GM18511 (cell line): ENCODE data around the gene USP14.
A peak's percentile ranks its signal among the peaks of the same experiment; 100 is the strongest.
"Not testable (repeated sequence)": the region's sequence is repeated elsewhere in the genome, so short reads cannot be mapped to it uniquely, and the experiment has no call there.

Source experiments
- ATAC-seq: cut with Tn5 transposase; IDR thresholded peaks from one replicate; pipeline ENCODE4 v1.9.1; 2021; ENCODE audit warnings: mild to moderate bottlenecking, moderate library complexity; ENCODE audit not compliant: unreplicated experiment

The USP14 gene

GRCh38 chr18:158128-159036 lies at the start of gene USP14:
Gene USP14, plus strand, starts transcription at chr18:158557. Its CDS starts 142 bp downstream, at chr18:158699.
- ATAC-seq = peak; percentile 93

- peak; percentile 1 for ATAC-seq
These were observed 49.7 kb upstream of the USP14 start for GRCh38 chr18:108665-109063.

GRCh38 chr18:109130-109921 lies 49.0 kb upstream of the USP14 start:
- not testable (repeated sequence) for ATAC-seq

GRCh38 chr18:109922-110261 lies 48.5 kb upstream of the USP14 start:
- ATAC-seq = not testable (repeated sequence)

- not testable (repeated sequence) for ATAC-seq
These were observed 47.8 kb upstream of the USP14 start for GRCh38 chr18:110351-111201.

GRCh38 chr18:111306-112014 lies 46.9 kb upstream of the USP14 start:
- ATAC-seq = no peak

- not testable (repeated sequence) for ATAC-seq
These were observed 46.2 kb upstream of the USP14 start for GRCh38 chr18:112015-112733.

- not testable (repeated sequence) for ATAC-seq
These were observed 37.7 kb upstream of the USP14 start for GRCh38 chr18:120539-121260.

GRCh38 chr18:135045-135444 lies 23.3 kb upstream of the USP14 start:
- no peak for ATAC-seq

- no peak for ATAC-seq
These were observed 21.9 kb upstream of the USP14 start for GRCh38 chr18:136433-136832.

GRCh38 chr18:137327-137726 lies 21.0 kb upstream of the USP14 start:
- no peak for ATAC-seq

- no peak for ATAC-seq
These were observed 17.6 kb upstream of the USP14 start for GRCh38 chr18:140670-141266.

GRCh38 chr18:142624-143296 lies 15.6 kb upstream of the USP14 start:
- not testable (repeated sequence) for ATAC-seq

GRCh38 chr18:148841-149240 lies 9.5 kb upstream of the USP14 start:
- no peak for ATAC-seq

- ATAC-seq = no peak
These were observed 4.2 kb upstream of the USP14 start for GRCh38 chr18:154151-154550.

- no peak for ATAC-seq
These were observed 2.7 kb upstream of the USP14 start for GRCh38 chr18:155688-156087.

GRCh38 chr18:156514-157230 lies 1.7 kb upstream of the USP14 start:
- ATAC-seq = no peak
